Chondrocyte (in vitro differentiated cells): ENCODE data around the gene CXCL6. TPM values are rescaled to one million over a fixed set of nuclear protein-coding genes. Genes with fewer than 3 reads are reported as not detected.

Experiments
- DNase-seq: peaks from one replicate; pipeline ENCODE4 v3.0.0; 2021; ENCODE audit warnings: mixed read lengths, low spot score
- H3K27ac Mint-ChIP-seq: one replicate; pipeline ENCODE4 v1.8.0; 2021; ENCODE audit warnings: mild to moderate bottlenecking, moderate library complexity, mixed read lengths; ENCODE audit not compliant: unreplicated experiment
- H3K27me3 Mint-ChIP-seq: 2 replicates; pipeline ENCODE4 v1.8.0; 2021; ENCODE audit warnings: low read depth, mixed read lengths
- H3K36me3 Mint-ChIP-seq: 2 replicates; pipeline ENCODE4 v1.8.0; 2021; ENCODE audit warnings: low read depth, mixed read lengths
- H3K4me1 Mint-ChIP-seq: 2 replicates; pipeline ENCODE4 v1.8.0; 2021; ENCODE audit warnings: low read depth, mild to moderate bottlenecking, mixed read lengths
- H3K4me3 Mint-ChIP-seq: one replicate; pipeline ENCODE4 v1.8.0; 2021; ENCODE audit warnings: mild to moderate bottlenecking, moderate library complexity, mixed read lengths; ENCODE audit not compliant: unreplicated experiment
- H3K9me3 Mint-ChIP-seq: 2 replicates; pipeline ENCODE4 v1.8.0; 2021; ENCODE audit warnings: low read depth, mixed read lengths
- long read RNA-seq: library from polyadenylated mRNA; stranded (forward); transcript quantifications from one replicate; pipeline ENCODE4 v2.0.0, GENCODE V29; 2021
- total RNA-seq: library from RNA; stranded (reverse); gene quantifications from 3 replicates; pipeline ENCODE4 v1.2.1, GENCODE V29; 2021
- TF ChIP-seq, protein P1 (sequence below): fragments of 200-600 bp; sonication (generic); IDR thresholded peaks from 2 replicates; pipeline ENCODE4 v1.5.0; 2021; ENCODE audit warnings: antibody characterized with exemption, mild to moderate bottlenecking, moderate library complexity

The CXCL6 gene
- total RNA-seq = not detected in 3 replicates
- long read RNA-seq = 0 reads

GRCh38 chr4:73836373-73837279, at the start of gene CXCL6:
Gene CXCL6, plus strand, starts transcription at chr4:73836678. Its CDS starts 73 bp downstream, at chr4:73836751.
- Mint-ChIP-seq H3K27ac (no peak within 1 kb of the TSS), H3K27me3 (peaks cover 29% of the 10 kb centered on the region), H3K4me1 (peaks cover 15% of the 10 kb centered on the region), H3K4me3 (peak within 1 kb of the TSS; percentile 54), H3K36me3 (peaks cover 3% of the 10 kb centered on the region), H3K9me3 (no peaks in the 10 kb centered on the region)
- DNase-seq = peak; percentile 77
- TF ChIP-seq, protein P1, sequence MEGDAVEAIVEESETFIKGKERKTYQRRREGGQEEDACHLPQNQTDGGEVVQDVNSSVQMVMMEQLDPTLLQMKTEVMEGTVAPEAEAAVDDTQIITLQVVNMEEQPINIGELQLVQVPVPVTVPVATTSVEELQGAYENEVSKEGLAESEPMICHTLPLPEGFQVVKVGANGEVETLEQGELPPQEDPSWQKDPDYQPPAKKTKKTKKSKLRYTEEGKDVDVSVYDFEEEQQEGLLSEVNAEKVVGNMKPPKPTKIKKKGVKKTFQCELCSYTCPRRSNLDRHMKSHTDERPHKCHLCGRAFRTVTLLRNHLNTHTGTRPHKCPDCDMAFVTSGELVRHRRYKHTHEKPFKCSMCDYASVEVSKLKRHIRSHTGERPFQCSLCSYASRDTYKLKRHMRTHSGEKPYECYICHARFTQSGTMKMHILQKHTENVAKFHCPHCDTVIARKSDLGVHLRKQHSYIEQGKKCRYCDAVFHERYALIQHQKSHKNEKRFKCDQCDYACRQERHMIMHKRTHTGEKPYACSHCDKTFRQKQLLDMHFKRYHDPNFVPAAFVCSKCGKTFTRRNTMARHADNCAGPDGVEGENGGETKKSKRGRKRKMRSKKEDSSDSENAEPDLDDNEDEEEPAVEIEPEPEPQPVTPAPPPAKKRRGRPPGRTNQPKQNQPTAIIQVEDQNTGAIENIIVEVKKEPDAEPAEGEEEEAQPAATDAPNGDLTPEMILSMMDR = no peak

DNA sequence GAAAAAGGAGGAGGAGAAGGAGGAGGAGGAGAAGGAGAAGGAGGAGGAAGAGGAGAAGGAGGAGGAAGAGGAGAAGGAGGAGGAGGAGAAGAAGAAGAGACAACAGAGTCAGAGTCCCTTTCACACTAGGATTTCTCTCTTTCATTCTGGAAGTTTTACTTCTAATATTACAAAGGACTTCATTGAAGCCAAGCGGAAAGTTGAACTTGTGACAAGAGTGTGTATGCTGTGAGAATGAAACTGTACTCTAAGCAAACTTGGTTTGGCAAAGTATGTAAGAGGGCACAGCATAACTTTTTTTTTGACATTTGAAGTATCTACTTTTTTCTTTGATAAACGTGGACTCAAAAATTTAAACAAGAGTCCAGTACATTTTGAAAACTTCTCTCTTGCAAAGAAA, 48.1 kb upstream of the CXCL6 start:
- Mint-ChIP-seq H3K9me3 (peaks cover 13% of the 10 kb centered on the region), H3K36me3 (peaks cover 7% of the 10 kb centered on the region), H3K27ac (no peak overlapping the region), H3K4me1 (no peaks in the 10 kb centered on the region), H3K27me3 (peaks cover 36% of the 10 kb centered on the region), H3K4me3 (no peak overlapping the region)
- DNase-seq = no peak
- TF ChIP-seq, protein P1 = no peak

- TF ChIP-seq, protein P1 = no peak
- no peak for DNase-seq
- no peaks in the 10 kb centered on the region for H3K4me1 Mint-ChIP-seq
- H3K27ac Mint-ChIP-seq = no peak overlapping the region
- no peak overlapping the region for H3K4me3 Mint-ChIP-seq
- H3K27me3 Mint-ChIP-seq = peaks cover 19% of the 10 kb centered on the region
- H3K36me3 Mint-ChIP-seq = peaks cover 9% of the 10 kb centered on the region
- peaks cover 35% of the 10 kb centered on the region for H3K9me3 Mint-ChIP-seq
Measured at GRCh38 chr4:73798842-73799241, 37.6 kb upstream of the CXCL6 start.

GRCh38 chr4:73800206-73800605, 36.3 kb upstream of the CXCL6 start:
- Mint-ChIP-seq H3K4me3 (no peak overlapping the region), H3K9me3 (peaks cover 31% of the 10 kb centered on the region), H3K36me3 (peaks cover 10% of the 10 kb centered on the region), H3K27me3 (peaks cover 17% of the 10 kb centered on the region), H3K4me1 (no peaks in the 10 kb centered on the region), H3K27ac (no peak overlapping the region)
- DNase-seq = no peak
- TF ChIP-seq, protein P1 = no peak

DNA sequence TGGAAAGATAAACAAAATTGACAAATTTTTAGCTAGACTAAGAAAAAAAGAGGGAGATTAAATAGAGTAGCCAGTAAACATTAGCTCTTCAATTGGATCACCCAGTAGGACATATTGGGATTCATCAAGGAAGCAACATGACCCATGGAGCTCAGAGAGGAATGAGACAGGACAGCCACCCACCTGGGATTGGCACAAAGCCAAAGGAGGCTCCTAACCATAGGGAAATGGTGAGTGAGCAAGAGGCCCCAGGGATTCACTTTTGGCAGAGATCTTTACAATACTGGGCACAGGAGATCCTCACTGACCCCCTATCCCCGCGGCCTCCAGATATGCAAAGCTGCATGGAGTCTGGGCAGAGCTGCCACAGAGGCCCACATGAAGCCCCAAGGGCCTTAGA, 34.8 kb upstream of the CXCL6 start:
- Mint-ChIP-seq H3K36me3 (peaks cover 12% of the 10 kb centered on the region), H3K4me3 (no peak overlapping the region), H3K4me1 (no peaks in the 10 kb centered on the region), H3K27me3 (peaks cover 21% of the 10 kb centered on the region), H3K27ac (no peak overlapping the region), H3K9me3 (peaks cover 30% of the 10 kb centered on the region)
- TF ChIP-seq, protein P1 = no peak
- no peak for DNase-seq
